GM18502 (cell line): ENCODE results near the gene ZMIZ1.
A peak's percentile ranks its signal among the peaks of the same experiment; 100 is the strongest.

ENCODE experiments used
- ATAC-seq: cut with Tn5 transposase; IDR thresholded peaks from one replicate; pipeline ENCODE4 v1.9.1; 2021; ENCODE audit warnings: mild to moderate bottlenecking; ENCODE audit not compliant: unreplicated experiment, poor library complexity

ZMIZ1 gene

DNA sequence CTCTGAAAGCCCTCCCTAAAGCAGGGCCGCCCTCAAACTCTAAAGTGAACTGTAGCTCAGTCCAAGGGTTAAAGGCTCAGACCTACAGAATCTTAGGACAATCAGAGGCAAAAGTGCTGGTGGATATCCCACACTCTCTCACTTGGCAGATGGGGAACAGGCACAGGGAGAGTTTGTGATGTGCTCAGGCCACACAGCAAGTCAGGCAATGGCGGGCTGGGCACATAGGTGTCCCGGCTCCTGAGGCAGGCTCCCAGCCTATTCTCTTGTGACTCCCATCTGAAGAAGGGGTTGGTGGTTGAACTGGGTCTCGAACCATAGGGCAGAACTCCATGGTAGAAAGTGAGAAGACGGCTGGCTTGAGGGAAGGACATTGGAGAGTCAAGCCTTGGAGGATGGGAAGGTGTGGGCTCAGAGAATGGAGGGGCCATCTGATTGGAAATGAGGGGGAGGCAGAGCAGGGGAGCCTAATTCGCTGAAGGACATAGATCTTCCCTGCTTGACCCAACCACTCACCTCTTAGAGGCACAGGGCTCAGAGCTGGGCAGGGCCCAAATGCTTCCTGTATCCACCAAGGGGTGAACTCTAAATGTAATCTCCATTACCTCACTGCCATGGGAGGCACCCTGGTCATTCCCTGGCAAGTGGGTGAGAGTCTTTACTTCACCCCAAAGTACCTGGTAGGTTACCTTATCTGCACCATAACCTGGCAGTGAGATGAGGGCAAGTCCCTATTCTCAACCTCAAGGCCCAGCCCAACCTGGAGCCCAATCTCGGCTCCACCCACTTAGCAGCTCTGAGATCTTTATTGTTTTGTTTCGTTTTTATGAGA lies 4.9 kb upstream of the ZMIZ1 start:
- ATAC-seq = no peak

DNA sequence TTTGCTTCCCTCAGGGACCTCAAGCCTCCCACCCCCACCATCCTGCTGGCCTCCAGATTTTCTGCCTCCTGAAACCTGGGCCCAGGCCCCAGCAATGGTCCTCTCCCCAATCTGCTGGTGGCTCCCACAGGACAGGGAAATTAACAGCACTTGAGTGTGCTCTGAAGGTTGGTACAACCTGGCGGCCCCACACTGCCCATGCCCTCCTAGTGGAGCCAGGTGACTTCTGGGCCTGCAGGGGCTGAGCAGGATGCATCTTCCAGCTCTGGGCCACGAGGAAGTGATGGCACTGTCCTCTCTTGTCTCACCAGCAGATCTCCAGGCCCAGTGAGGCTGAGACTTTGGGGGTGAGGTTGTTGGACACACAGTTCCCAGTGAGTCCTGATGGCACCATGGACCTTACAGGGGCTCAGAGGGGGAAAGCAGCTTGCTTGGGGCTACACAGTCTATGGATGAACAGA lies 3.6 kb upstream of the ZMIZ1 start:
- no peak for ATAC-seq

DNA sequence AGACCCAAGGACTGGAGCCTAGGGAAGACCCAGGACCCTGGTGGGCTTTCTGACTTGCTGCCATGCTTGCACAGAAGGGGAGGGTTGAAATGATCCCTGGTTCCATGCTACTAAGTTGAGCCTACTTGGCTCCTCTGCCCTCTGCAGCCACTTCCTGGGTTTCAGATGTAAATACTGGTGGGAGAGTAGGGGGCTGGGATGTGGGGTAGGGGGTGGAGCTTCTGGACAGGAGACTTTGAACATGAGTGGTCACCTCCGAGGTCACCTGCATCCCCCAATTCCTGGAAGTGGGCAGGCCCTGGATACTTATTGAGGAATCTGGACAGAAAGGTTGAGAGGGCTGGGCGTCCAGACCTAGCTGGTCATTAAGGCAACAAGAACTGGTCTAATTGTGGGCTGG lies 2.9 kb upstream of the ZMIZ1 start:
- no peak for ATAC-seq

GRCh38 chr10:79066411-79067240 lies 2.1 kb upstream of the ZMIZ1 start:
- no peak for ATAC-seq

- ATAC-seq = no peak
Measured at GRCh38 chr10:79067241-79068202, 1.2 kb upstream of the ZMIZ1 start.

- no peak for ATAC-seq
Measured at GRCh38 chr10:79068203-79068561, 584 bp upstream of the ZMIZ1 start.

DNA sequence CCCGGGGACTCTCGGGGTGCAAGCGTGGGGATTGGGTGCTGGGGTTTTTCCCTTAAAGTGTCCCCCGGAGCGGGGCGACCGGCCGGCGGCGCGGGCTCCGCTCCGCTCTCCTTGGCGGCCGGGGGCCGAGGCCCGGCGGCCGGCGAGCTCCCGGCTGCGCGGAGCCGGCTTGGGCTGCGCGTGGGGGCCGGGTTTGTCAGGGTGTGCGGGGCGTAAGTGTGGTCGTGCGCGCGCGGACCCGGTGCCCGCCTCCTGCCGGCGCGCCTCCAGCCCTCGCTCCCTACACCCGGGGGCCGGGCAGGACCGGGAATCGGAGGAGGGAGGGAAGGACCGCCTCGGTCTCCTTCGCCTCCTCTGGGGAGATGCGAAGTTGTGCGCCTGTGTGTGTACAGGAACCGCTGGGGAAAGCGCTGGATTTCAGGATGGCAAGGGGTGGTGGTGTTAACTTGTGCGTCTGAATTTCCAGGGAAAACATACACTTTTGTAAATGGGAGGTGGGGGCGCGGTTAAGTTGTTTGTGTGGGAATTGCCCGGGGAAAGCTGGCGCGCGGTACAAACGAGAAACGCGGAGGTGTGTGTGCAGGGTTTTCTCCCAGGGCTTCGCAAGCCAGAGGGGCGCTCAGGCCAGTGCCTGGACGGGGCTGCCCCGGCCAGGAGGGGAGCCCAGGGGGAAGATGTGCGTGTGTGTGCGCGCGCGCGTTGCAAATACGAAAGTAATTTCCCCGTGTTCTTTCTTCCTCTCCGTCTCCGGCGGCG lies 737 bp downstream of the ZMIZ1 start:
- ATAC-seq = peak; percentile 29

DNA sequence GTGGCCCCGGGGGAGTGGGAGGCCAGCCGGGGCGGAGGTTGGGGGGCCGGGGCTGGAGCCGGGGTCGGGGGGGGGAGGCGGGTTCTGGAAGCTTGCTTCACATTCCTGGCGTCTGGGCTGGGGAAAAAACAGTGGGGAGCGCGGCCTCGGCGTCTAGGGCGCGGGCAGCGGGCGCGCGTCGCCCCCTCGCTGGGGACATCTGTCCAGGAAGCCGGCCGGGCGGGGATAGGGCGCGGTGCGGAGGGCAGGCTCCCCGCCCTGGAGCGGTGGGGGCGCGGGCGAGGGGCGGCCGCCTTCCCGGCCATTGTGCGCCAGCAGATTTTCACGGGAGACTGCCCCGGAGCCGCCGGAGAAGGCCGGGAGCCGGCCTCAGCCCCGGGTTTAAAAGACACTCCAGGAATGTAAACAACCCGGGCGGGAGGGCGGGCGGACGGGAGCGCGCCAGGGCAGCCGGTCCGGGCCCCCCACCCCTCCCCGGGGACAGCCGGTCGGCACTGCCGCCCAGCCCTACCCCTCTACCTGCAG lies 1.4 kb downstream of the ZMIZ1 start:
- ATAC-seq = no peak

DNA sequence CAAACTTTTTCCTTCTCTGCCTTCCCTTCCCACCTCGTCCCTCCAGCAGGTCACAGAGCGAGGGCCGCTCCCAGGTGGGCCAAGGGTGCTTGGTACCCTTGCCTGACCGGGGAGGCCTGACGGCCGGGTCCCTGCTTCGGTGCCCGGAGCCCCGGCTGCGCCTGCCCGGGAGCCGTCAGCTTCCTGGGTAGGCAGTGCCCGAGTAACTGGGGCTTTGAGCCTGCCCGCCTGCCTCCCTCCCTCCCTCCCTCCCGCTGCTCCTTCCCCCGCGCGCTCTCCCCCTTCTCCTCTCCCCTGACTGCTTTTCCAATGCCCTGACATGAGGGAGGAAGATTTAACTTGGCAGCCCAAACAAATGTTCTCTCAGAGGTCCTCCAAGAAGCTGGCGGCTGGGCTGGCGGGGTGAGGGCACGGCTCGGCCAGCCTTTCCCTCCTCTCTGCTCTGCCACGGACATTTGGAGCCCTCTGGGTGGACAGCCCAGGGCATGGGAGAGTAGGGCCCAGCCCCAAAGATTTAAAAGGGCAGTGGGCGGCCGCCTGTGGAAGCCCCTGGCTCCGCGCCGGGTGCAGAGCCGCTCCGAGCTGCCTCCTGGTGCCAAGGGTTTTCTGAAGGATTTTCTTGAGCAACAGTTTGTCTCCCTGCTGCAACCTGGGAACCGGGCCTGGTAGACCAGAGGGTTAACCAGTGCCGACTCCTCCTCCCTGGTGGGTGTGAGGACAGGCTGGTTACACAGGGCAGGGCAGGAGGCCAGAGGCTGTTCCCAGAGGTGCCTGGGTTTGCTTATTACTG lies 2.0 kb downstream of the ZMIZ1 start:
- ATAC-seq = no peak

DNA sequence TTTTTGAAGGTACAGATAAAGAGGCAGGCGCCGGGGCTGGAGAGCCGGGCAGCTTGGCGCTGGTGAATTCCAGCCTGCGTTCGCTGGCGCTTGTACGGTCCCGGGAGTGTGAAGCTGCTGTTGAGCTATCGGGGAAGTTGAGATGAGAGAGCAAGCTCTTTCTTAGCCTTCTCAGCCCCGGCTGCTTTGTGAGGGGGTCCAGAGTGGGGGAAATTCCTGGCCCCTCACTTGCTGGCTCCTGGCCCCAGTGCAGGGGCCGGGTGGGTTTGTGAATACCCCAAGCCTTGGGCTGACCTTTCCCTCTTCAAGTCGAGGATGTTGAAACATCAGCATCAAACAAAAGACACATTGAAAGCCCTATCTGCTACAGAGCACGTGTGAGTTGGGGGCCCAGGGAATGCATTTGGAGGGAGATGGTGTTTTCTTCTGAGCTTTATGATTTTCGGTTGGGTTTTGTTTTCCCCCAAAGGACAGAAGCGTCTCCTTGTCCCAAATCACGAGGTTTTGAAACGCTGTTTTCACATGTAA lies 2.7 kb downstream of the ZMIZ1 start:
- no peak for ATAC-seq

GRCh38 chr10:79072041-79072441 lies 3.3 kb downstream of the ZMIZ1 start:
- no peak for ATAC-seq

- ATAC-seq = no peak
Measured at GRCh38 chr10:79072994-79073645, 4.4 kb downstream of the ZMIZ1 start.

DNA sequence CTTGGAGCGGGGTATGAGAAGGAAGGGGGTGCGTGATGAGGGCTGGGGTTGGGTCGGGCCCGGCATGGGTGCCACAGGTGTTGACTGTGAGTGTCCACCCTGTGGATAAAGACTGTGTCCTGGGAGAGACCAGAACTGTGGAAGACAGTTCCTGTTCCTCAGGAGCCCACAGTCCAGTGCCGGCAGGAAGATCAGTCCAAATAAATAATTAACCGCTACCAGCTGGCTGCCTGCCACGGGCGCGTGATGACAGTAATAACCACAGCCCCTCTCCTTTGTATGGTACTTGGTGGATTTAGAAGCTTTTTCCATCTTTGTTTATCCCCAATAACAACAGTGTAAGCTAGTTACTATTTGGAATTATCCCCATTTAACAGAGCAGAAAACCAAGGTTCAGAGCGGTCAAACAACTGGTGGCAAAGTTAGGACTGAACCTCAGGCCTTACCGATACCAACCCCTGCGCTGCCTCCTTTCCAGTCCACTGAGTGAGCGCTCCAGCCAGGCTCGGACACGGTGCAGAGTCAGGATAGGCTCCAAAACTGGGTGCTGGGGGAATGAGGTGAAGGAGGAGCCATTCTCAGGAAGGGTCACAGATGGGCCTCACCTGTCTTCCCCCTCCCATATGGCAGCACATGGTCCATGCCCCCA lies 5.1 kb downstream of the ZMIZ1 start:
- no peak for ATAC-seq

GRCh38 chr10:79074732-79075131 lies 6.0 kb downstream of the ZMIZ1 start:
- ATAC-seq = no peak

GRCh38 chr10:79075418-79075817 lies 6.7 kb downstream of the ZMIZ1 start:
- no peak for ATAC-seq

DNA sequence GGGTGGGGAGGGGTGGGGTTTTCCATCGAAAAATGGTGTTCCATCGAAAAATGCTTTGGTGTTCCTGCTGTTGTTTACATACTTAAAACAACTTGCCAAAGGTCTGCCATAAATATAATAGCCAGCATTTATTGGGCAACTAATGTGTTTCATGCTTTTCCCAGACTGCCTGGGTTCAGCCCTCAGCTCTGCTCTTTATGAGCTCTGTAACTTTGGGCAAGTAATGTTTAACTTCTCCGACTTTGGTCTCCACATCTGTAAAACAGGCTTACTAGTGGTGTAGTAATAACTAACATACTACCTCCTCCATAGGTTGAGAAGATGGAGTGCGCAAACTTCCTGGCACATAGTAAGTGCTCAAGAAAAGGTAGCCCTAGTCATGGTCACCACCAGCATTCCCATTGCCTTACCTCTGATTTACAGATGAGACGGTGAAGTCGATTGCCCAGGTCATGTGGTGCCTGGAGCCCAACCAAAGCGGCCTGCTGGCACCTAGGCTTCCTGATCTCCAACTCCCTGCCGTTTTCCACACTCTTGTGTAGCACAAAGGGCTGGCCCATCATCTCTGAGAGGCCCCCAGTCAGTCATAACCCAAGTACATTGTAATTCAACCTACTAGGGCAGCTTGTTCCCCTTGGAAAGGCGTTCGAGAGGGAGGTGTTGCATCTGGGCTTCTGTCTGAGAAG lies 8.9 kb downstream of the ZMIZ1 start:
- no peak for ATAC-seq
